ENCODE measurements around the gene AGAP3. TPM values are rescaled to one million over a fixed set of nuclear protein-coding genes. Genes with fewer than 3 reads are reported as not detected.

The AGAP3 gene
- polyA plus RNA-seq, 1 of the 3 experiments (the other 2 are of a cell fraction): 126 TPM

DNA sequence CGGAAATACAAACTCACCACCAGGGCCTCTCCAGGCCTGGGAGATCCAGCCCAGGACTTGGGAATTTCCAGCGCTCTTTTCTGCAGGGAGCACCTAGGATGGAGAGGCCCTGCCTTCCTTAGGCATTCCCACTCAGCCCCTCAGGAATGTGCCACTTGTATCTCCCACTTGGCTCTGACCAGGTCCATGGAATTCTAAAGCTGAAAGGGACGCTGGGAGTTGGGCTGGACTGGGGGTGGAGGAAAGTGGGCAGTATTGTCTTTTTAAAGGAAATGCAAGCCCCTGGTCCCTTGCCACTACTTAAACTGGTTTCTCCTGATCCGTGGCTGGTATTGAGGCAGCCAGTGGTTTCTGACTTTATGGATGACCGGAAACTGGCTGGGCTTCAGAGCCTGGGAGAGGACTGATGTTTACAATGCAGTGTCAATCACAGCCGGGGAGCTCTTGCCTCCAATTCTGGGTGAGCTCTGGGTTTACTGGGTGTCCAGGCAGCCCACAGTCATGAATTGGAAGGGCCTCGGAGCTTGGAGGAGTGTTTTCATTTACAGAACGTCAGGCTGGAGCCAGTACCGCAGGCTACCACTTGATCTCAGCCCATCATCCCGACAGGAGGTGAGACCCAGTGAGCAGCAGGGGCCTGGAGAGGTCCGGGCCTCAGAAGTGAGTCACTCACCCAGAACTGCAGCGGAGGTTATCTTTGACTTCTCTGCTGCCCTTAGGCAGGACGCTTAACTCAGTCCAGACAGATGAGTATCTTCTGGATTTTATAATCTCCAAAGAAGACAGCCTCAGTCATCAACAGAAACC is 27.3 kb downstream of the AGAP3 start:
- H3K4me1 ChIP-seq (ENCODE audit: control insufficient read depth in 1 of 2, insufficient read depth in 2 of 2, low read depth in 1 of 2, low read length in 1 of 2): peaks cover 30 to 38% of the 10 kb centered on the region in 2 experiments
- peak; percentile 97 for DNase-seq
- H3K27ac ChIP-seq (ENCODE audit: low read depth in 2 of 2, low read length in 1 of 2): peak overlapping the region; percentile 83 to 86
- H3K79me2 ChIP-seq (ENCODE audit: insufficient read depth): peaks cover 77% of the 10 kb centered on the region
- H3K9me2 ChIP-seq: no peaks in the 10 kb centered on the region
- ChIA-PET POLR2A (interaction anchor here (1.0 to 1.3 kb wide), 3 partner anchors 33 to 85 kb away, joined by 4 to 5 read pairs (median 5); partner anchors contain the start of genes ABCB8 and FASTK), CTCF (interaction anchor here (0.7 to 18.7 kb wide), 20 partner anchors 8 to 215 kb away, joined by 3 to 474 read pairs (median 8); partner anchors contain the start of genes ABCB8, AGAP3, CDK5 and FASTK)
- peak; percentile 95 for TF ChIP-seq GATA2 (CRISPR knock-in tag; IDR thresholded peaks at IDR 0.05)
- TF ChIP-seq SMC3 (IDR thresholded peaks at IDR 0.05; ENCODE audit: low read depth, low read length): peak; percentile 24; the same call in 1 of the 2 replicates
- TF ChIP-seq, protein P1, sequence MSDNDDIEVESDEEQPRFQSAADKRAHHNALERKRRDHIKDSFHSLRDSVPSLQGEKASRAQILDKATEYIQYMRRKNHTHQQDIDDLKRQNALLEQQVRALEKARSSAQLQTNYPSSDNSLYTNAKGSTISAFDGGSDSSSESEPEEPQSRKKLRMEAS (IDR thresholded peaks at IDR 0.05; ENCODE audit: low read depth): peak; percentile 33; the same call in 1 of the 2 replicates
- peak; percentile 70; the same call in 1 of the 2 replicates for TF ChIP-seq TAF1 (IDR thresholded peaks at IDR 0.05; ENCODE audit: borderline replicate concordance, low read depth, low read length)
- TF ChIP-seq FOXJ3 (CRISPR knock-in tag; IDR thresholded peaks at IDR 0.05): peak; percentile 72; the same call in 1 of the 2 replicates
- TF ChIP-seq CTCF (IDR thresholded peaks at IDR 0.05): 0 out of 2 replicates have a peak, but pooled peaks have one; percentile 20
- peak; percentile 97 for TF ChIP-seq RCOR1 (IDR thresholded peaks at IDR 0.05; ENCODE audit: low read length)
- peak; percentile 18; the same call in 1 of the 2 replicates for TF ChIP-seq RAD21 (IDR thresholded peaks at IDR 0.05; ENCODE audit: low read length)
- TF ChIP-seq RXRA (IDR thresholded peaks at IDR 0.05; ENCODE audit: borderline replicate concordance, low read depth): no peak; the same call in 1 of the 2 replicates
- peak; percentile 89 for TF ChIP-seq CHD2 (IDR thresholded peaks at IDR 0.05; ENCODE audit: low read length, partially characterized antibody)
- TF ChIP-seq YY1 (IDR thresholded peaks at IDR 0.05; ENCODE audit: low read depth): peak; percentile 30; the same call in 1 of the 2 replicates
- TF ChIP-seq, protein P2, sequence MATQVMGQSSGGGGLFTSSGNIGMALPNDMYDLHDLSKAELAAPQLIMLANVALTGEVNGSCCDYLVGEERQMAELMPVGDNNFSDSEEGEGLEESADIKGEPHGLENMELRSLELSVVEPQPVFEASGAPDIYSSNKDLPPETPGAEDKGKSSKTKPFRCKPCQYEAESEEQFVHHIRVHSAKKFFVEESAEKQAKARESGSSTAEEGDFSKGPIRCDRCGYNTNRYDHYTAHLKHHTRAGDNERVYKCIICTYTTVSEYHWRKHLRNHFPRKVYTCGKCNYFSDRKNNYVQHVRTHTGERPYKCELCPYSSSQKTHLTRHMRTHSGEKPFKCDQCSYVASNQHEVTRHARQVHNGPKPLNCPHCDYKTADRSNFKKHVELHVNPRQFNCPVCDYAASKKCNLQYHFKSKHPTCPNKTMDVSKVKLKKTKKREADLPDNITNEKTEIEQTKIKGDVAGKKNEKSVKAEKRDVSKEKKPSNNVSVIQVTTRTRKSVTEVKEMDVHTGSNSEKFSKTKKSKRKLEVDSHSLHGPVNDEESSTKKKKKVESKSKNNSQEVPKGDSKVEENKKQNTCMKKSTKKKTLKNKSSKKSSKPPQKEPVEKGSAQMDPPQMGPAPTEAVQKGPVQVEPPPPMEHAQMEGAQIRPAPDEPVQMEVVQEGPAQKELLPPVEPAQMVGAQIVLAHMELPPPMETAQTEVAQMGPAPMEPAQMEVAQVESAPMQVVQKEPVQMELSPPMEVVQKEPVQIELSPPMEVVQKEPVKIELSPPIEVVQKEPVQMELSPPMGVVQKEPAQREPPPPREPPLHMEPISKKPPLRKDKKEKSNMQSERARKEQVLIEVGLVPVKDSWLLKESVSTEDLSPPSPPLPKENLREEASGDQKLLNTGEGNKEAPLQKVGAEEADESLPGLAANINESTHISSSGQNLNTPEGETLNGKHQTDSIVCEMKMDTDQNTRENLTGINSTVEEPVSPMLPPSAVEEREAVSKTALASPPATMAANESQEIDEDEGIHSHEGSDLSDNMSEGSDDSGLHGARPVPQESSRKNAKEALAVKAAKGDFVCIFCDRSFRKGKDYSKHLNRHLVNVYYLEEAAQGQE (IDR thresholded peaks at IDR 0.05; ENCODE audit: low read depth, low read length): peak; percentile 72; the same call in 1 of the 2 replicates
- peak; percentile 78 for TF ChIP-seq PBX3 (IDR thresholded peaks at IDR 0.05)
- TF ChIP-seq POLR2AphosphoS5 (IDR thresholded peaks at IDR 0.05; ENCODE audit: low read depth, low read length): no peak
- peak; percentile 79 for TF ChIP-seq TEAD4 (IDR thresholded peaks at IDR 0.05; ENCODE audit: borderline replicate concordance, insufficient read depth)
- peak; percentile 57; the same call in 1 of the 2 replicates for TF ChIP-seq SIN3A (IDR thresholded peaks at IDR 0.05; ENCODE audit: borderline replicate concordance, low read depth, low read length)
- no peak for TF ChIP-seq MEF2A (IDR thresholded peaks at IDR 0.05; ENCODE audit: borderline replicate concordance, low read depth)
- TF ChIP-seq EP300 (IDR thresholded peaks at IDR 0.05; ENCODE audit: borderline replicate concordance in 1 of 2, low read depth in 1 of 2, low read length in 1 of 2): peak; percentile 47 to 79; a peak in 2 of 4 replicates
- TF ChIP-seq RFX5 (IDR thresholded peaks at IDR 0.05; ENCODE audit: low read length): no peak
- peak; percentile 73; the same call in 1 of the 2 replicates for TF ChIP-seq NFIC (IDR thresholded peaks at IDR 0.05; ENCODE audit: borderline replicate concordance)
- TF ChIP-seq ELF1 (IDR thresholded peaks at IDR 0.05): no peak; the same call in 1 of the 2 replicates
- TF ChIP-seq TCF12 (IDR thresholded peaks at IDR 0.05): peak; percentile 86
- peak; percentile 77 for TF ChIP-seq MXI1 (IDR thresholded peaks at IDR 0.05; ENCODE audit: low read depth, low read length)
- peak; percentile 89; the same call in 1 of the 2 replicates for TF ChIP-seq FOSL2 (IDR thresholded peaks at IDR 0.05; ENCODE audit: borderline replicate concordance, low read depth)
- peak; percentile 83; the same call in 1 of the 2 replicates for TF ChIP-seq JUND (IDR thresholded peaks at IDR 0.05)
- peaks cover 9 to 11% of the 10 kb centered on the region in 2 experiments for H3K36me3 ChIP-seq (replicated peaks in 1 of 2; ENCODE audit: control insufficient read depth in 1 of 2, insufficient read depth in 2 of 2, low read length in 1 of 2)
- no peaks in the 10 kb centered on the region for H3K27me3 ChIP-seq (ENCODE audit: insufficient read depth)
- H4K20me1 ChIP-seq (ENCODE audit: insufficient read depth): peaks cover 86% of the 10 kb centered on the region
- peaks cover 37% of the 10 kb centered on the region for H3F3A ChIP-seq (replicated peaks; ENCODE audit: insufficient read depth)
- H3K9ac ChIP-seq: peak overlapping the region; percentile 49; the same call in 1 of the 2 replicates
- no peak overlapping the region for H2AFZ ChIP-seq (ENCODE audit: low read depth)
- WGBS (ENCODE audit: low lambda C conversion rate): 11% methylated on average over 13 of the region's 13 CpGs
- H3K4me2 ChIP-seq: peak overlapping the region; percentile 59
- peak overlapping the region in 1 of 2 experiments; percentile 31; a peak in 1 of 4 replicates for H3K4me3 ChIP-seq (ENCODE audit: low read depth in 2 of 2, low read length in 1 of 2)
- no peaks in the 10 kb centered on the region for H3K9me3 ChIP-seq

Measured in SK-N-SH (cell line).